Breast epithelium (tissue), 4 donors: ENCODE data around the gene GPR31. TPM values are rescaled to one million over a fixed set of nuclear protein-coding genes. Genes with fewer than 3 reads are reported as not detected.
"Not testable (repeated sequence)": the region's sequence is repeated elsewhere in the genome, so short reads cannot be mapped to it uniquely, and the experiment has no call there.

Experiments used
- DNase-seq, 2 donors: peaks; one replicate each; pipeline ENCODE4 v3.0.0-alpha.2; 2019; ENCODE audit warnings: low spot score in 2 of 2
- H3K27ac ChIP-seq, 2 donors: fragments of 200-600 bp; sonication (generic) in 1 of 2; one replicate each; pipeline ENCODE4 v1.5.1; 2016 to 2019; ENCODE audit warnings: mild to moderate bottlenecking in 1 of 2
- H3K27me3 ChIP-seq, 2 donors: fragments of 200-600 bp; sonication (generic) in 1 of 2; one replicate each; pipeline versions ENCODE4 v1.5.1 to v1.6.0; 2017 to 2019; ENCODE audit warnings: control low read depth in 1 of 2, mild to moderate bottlenecking in 1 of 2
- H3K36me3 ChIP-seq: fragments of 200-600 bp; one replicate; pipeline ENCODE4 v1.5.1; 2019
- H3K4me1 ChIP-seq, 2 donors: fragments of 200-600 bp; sonication (generic); one replicate each; pipeline ENCODE4 v1.5.1; 2016 to 2019; ENCODE audit warnings: control low read depth in 1 of 2
- H3K4me3 ChIP-seq, 3 donors: fragments of 200-600 bp; sonication (generic); 1 replicate in 2 of 3; 2 replicates in 1 of 3; pipeline ENCODE4 v1.5.1; 2016 to 2019; ENCODE audit warnings: mild to moderate bottlenecking in 3 of 3, moderate library complexity in 2 of 3
- H3K9me3 ChIP-seq, 2 donors: fragments of 200-600 bp; sonication (generic) in 1 of 2; one replicate each; pipeline ENCODE4 v1.5.1; 2016 to 2019; ENCODE audit warnings: control low read depth in 1 of 2
- POLR2A ChIP-seq: fragments of 450-650 bp; IDR thresholded peaks from one replicate; pipeline ENCODE4 v1.6.1; 2016; ENCODE audit warnings: antibody characterized with exemption, mild to moderate bottlenecking, moderate library complexity
- POLR2AphosphoS5 ChIP-seq, 3 donors: sonication (generic); formaldehyde crosslinking; IDR thresholded peaks; one replicate each; pipeline ENCODE4 v1.6.1; 2017; ENCODE audit warnings: antibody characterized with exemption in 3 of 3
- intact Hi-C: fragments of 100-400 bp; cut with DNase I; formaldehyde crosslinking; loops from one replicate; pipeline ENCODE4 v1.15.1; 2023; ENCODE audit warnings: low total_unique reads
- total RNA-seq, 3 donors: library from RNA; depleted of rRNA; stranded (reverse); fragments of >200 nt; gene quantifications; one replicate each; pipeline ENCODE4 v1.1.0, GENCODE V29; 2016
- TF ChIP-seq, protein P1 (sequence below), 3 donors: fragments of 450-650 bp; IDR thresholded peaks; one replicate each; pipeline ENCODE4 v1.5.1; 2016 to 2017; ENCODE audit warnings: antibody characterized with exemption in 3 of 3, mild to moderate bottlenecking in 3 of 3, moderate library complexity in 3 of 3

The GPR31 gene, protein sequence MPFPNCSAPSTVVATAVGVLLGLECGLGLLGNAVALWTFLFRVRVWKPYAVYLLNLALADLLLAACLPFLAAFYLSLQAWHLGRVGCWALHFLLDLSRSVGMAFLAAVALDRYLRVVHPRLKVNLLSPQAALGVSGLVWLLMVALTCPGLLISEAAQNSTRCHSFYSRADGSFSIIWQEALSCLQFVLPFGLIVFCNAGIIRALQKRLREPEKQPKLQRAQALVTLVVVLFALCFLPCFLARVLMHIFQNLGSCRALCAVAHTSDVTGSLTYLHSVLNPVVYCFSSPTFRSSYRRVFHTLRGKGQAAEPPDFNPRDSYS
- not detected for total RNA-seq

DNA sequence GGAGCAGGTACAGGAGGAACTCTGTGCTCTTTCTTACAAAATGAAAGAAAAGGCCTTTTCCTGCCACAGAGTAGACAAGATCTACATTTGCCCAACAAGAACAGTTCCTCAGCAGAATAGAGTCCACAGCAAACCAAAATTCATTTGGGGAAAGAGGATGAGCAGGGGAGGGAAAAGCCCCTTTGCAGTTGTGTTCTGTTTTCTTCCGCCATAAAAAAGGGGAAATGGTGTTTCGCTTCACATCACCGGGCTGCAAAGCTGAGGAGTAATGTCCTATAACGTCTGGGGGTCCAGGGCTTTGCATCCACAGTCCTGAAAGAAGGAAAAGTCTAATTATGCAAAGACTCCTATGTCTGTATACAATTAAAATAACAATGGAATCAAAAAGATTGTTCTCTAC is at the start of gene GPR31:
Gene GPR31, minus strand, starts transcription at position 118 of the 400 bp plus-strand sequence. CDS start 149 bp downstream, outside the sequence.
- no peak for DNase-seq
- H3K4me1 ChIP-seq, result no peaks in the 10 kb centered on the region
- no peaks in the 10 kb centered on the region for H3K9me3 ChIP-seq
- intact Hi-C loops, result no loop called here
- peak within 1 kb of the TSS in 2 of 3 donors; percentile 6 to 40 for H3K4me3 ChIP-seq
- no peaks in the 10 kb centered on the region for H3K36me3 ChIP-seq
- H3K27ac ChIP-seq, result no peak within 1 kb of the TSS
- TF ChIP-seq POLR2AphosphoS5 (IDR thresholded peaks at IDR 0.05) (no peak), POLR2A (no peak)
- TF ChIP-seq, protein P1, sequence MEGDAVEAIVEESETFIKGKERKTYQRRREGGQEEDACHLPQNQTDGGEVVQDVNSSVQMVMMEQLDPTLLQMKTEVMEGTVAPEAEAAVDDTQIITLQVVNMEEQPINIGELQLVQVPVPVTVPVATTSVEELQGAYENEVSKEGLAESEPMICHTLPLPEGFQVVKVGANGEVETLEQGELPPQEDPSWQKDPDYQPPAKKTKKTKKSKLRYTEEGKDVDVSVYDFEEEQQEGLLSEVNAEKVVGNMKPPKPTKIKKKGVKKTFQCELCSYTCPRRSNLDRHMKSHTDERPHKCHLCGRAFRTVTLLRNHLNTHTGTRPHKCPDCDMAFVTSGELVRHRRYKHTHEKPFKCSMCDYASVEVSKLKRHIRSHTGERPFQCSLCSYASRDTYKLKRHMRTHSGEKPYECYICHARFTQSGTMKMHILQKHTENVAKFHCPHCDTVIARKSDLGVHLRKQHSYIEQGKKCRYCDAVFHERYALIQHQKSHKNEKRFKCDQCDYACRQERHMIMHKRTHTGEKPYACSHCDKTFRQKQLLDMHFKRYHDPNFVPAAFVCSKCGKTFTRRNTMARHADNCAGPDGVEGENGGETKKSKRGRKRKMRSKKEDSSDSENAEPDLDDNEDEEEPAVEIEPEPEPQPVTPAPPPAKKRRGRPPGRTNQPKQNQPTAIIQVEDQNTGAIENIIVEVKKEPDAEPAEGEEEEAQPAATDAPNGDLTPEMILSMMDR (IDR thresholded peaks at IDR 0.05), result no peak
- H3K27me3 ChIP-seq, result no peaks in the 10 kb centered on the region

DNA sequence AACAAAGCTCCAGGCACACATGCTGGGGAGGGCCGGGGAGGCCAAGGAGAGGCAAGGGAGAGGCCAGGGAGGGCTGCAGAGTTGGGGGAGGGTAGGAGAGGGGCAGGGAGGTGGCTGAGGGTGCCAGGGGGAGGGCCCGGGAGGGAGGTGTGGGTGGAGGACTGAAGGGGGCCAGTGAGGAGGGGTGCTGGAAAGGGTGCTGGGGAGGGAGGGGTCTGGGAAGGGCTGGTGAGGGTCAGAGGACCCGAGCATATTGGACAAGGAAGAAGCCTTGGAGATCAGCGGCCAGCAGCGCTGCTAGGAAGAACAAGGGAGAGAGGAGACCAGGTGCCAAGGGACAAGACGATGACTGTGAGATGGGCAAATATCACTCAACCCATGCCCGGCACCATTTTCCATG is 49.7 kb upstream of the GPR31 start:
- TF ChIP-seq POLR2A, result no peak

DNA sequence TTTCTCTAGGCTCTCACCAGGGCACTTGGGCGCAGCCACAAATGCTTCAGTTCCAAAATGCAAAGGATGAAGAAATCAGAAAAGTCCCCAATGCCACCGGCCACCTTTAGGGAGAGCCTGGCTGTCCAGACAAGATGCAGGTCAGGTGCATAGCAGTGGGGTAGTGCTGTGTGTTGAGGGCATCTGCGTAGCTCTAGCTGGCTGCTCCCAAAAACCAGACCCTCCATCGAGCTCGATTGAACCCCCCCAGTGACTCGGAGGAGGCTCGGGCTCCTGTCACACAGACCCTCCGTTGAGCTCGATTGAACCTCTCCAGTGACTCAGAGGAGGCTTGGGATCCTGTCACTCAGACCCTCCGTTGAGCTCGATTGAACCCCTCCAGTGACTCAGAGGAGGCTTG is 47.5 kb upstream of the GPR31 start:
- H3K4me1 ChIP-seq, intact Hi-C loops: not testable (repeated sequence)

More for the DNA sequence above, 49.7 kb upstream of the GPR31 start:
- intact Hi-C loops, result no loop called here
- no peak for DNase-seq
- Histone ChIP-seq H3K4me1 (no peaks in the 10 kb centered on the region), H3K9me3 (no peaks in the 10 kb centered on the region), H3K27me3 (peaks cover 0 to 10% of the 10 kb centered on the region in 2 donors), H3K4me3 (no peak overlapping the region), H3K27ac (no peak overlapping the region), H3K36me3 (no peaks in the 10 kb centered on the region)

DNA sequence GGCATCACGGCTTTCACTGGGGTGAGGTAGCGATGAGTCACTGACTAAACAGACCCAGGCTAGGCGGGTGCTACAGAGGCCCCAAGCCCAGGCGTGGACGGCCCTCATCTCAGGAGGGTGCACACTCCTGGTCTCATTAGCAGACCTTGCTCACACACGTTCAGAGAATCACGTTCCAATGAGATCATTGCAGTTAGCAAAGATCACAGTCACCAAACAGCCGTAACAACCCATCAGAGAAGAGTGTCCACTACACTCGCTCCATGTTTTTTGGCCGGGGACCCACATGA is 46.2 kb upstream of the GPR31 start:
- H3K4me1 ChIP-seq, H3K36me3 ChIP-seq, intact Hi-C loops, H3K27me3 ChIP-seq, H3K4me3 ChIP-seq, DNase-seq, H3K9me3 ChIP-seq, H3K27ac ChIP-seq: not testable (repeated sequence)

More for the DNA sequence above, 47.5 kb upstream of the GPR31 start:
- DNase-seq, H3K9me3 ChIP-seq, H3K36me3 ChIP-seq, H3K27ac ChIP-seq, H3K4me3 ChIP-seq, H3K27me3 ChIP-seq: not testable (repeated sequence)

DNA sequence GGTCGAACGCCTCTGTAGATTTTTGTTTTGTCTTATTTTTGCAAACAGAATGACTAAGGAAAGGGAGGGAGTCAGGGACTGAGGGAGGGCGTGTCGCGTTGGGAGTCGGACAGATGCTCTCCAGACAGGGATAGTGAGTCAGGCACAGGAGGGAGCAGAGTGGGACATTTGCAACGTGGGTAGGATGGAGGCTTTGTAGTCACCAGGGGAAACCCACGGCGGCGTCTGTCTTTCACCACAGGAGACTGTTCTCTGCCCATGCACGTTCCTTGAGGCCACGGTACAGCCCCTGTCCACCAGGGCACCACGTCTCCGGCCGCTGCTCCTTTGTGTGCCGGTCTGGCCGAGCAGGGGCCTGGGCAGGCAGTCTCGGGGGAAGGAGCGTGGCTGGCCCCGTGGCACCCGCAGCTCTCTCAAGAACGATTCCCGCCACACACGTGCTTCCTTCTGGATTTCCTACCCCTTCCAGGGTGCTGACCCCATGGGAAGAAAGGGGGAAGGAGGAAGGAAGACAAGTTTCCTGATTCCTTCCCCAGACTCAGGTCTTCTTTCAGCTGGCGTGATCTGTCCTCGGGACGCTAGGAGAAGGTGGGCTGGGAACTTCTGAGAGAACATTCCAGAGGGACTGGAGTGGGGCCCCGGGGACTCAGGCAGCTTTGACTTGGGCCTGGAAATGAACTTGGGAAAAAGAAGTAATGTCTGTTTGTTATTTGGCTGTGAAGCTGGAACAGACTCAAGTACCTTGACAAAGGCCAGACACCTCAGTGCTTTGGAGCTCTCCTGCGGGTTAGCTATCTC is 45.7 kb upstream of the GPR31 start:
- H3K4me3 ChIP-seq, H3K27me3 ChIP-seq, H3K9me3 ChIP-seq, intact Hi-C loops, H3K27ac ChIP-seq, H3K4me1 ChIP-seq, H3K36me3 ChIP-seq, DNase-seq: not testable (repeated sequence)

DNA sequence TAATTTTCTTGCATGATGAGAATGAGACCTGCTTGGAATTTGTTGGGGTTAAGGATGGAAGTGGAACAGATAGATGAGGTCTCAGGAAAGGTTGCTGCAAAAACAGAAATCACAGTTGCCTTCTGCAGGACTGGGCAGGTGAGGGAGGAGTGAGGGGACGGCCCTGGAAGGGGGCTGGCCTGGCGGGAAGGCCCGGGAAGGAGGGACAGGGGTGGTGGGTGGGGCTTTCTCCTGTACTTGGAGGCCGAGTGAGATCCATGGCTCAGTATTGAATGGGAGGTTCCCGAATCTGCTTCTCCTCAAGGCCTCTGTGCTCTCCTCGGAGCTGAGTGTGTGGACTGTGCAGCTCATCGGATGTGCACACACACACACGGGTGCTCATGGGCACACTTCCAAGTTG is 44.8 kb upstream of the GPR31 start:
- H3K4me3 ChIP-seq, H3K27me3 ChIP-seq, intact Hi-C loops, H3K36me3 ChIP-seq, H3K27ac ChIP-seq, DNase-seq, H3K9me3 ChIP-seq, H3K4me1 ChIP-seq: not testable (repeated sequence)

DNA sequence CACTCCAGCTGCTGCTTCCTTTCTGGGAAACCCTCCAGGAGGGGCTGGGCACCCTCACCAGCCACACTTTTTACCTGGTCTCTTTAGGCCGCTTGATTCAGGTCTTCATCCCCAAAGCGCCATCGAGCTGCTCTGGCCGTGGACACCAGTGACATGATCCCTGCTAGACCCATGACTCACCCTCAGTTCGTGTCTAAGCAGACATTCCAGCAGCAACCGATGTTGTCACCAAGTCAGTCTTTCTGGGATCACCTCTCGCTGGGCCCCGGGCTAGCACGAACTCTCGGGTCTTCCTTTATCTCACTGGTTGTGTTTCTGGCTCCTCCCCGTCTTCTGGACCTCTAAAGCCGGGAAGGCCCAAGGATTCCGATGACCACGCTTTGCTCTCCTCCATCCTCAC is 43.0 kb upstream of the GPR31 start:
- no peak overlapping the region for H3K4me3 ChIP-seq
- no peaks in the 10 kb centered on the region for H3K36me3 ChIP-seq
- intact Hi-C loops, result no loop called here
- no peaks in the 10 kb centered on the region for H3K4me1 ChIP-seq
- no peaks in the 10 kb centered on the region for H3K27me3 ChIP-seq
- TF ChIP-seq, protein P1 (IDR thresholded peaks at IDR 0.05), result no peak
- TF ChIP-seq POLR2AphosphoS5 (IDR thresholded peaks at IDR 0.05) (no peak), POLR2A (no peak)
- DNase-seq, result no peak
- no peaks in the 10 kb centered on the region for H3K9me3 ChIP-seq
- no peak overlapping the region for H3K27ac ChIP-seq

DNA sequence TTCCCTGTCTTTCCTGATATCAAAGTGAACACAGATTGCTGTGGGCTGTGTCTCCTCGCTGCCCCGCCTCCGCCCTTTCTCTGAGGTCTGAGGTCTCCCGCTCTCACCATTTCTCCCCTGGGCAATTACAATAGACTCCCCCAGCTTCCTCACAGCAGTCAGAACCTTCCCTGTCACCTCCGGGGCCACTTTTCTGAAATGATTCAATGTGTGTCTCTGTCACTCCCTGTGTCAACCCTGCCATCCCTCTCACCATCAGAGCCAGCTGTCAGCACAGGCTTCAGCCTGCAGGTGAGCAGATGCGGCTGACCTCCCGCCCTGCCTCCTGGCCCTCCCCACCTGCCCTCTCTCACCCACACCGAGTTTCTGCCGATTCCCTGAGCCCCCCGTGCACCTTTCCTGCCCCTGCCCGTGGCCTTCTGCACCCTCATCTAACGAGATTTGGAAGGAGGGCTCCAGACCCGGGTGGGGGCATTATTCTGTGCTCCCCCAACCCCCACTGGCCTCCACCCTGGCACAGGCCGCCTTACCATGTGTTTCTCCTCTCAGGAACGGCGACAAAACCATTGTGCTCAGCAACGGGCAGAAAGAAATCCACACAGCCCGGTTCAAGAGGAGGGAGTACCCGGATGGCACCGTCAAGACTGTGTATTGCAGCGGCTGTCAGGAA is 38.3 kb upstream of the GPR31 start:
- H3K27me3 ChIP-seq, H3K27ac ChIP-seq, H3K4me3 ChIP-seq, H3K4me1 ChIP-seq, H3K9me3 ChIP-seq, DNase-seq, H3K36me3 ChIP-seq, intact Hi-C loops: not testable (repeated sequence)

DNA sequence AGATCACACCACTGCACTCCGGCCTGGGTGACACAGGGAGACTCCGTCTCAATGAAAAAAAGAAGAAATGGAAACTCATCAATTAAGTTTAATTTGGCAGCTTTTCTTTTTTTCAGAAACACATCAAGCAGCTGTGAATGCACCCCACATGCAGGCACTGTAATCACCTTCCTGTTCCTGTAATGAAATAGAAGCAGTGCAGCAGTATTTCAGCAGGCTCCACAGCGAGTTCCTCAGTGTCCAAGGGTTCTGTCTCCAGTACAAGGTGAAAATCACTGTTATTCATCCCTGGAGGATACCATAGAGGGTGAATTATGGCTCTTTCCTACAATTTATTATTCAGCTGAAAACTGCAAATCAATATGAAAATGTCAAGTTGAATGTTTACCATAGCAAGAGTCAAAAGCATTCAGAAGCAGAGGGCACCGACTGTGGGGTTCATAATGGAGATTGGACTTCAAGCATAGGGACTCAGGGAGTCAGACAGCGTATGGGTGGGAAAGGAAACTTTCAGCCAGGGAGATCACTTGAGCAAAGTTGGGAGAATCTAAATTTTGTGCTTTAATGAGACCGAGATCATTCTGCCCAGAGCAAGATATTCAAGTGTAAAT is 35.8 kb upstream of the GPR31 start:
- intact Hi-C loops, H3K27me3 ChIP-seq, H3K36me3 ChIP-seq, DNase-seq, H3K4me3 ChIP-seq, H3K27ac ChIP-seq, H3K9me3 ChIP-seq, H3K4me1 ChIP-seq: not testable (repeated sequence)

DNA sequence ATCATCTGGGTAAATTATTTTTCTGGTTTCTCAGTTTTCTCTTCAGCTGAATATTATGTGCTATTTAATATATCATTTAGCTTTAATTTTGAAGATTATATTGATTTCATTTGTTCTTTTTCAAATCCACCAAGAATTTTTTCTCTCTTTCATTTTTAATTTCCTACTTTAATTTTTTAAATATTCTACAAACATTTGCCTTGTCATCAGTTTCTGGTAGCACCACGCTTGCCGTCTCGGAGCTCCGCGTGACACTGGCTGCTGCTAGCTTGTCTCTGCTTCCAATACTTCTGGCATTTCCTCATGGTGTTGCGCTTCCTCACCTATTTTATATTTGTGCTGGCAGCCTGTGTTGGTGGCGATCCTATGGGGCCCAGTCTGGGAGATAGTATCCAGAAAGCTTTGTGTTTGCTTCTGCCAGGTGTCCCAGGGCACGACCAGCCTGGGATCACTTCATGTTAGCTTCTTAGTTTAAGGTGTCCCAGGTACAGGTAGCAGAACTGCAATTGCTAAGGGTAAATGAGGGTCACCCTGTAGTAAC is 33.3 kb upstream of the GPR31 start:
- H3K27ac ChIP-seq, intact Hi-C loops, H3K4me3 ChIP-seq, H3K27me3 ChIP-seq, H3K9me3 ChIP-seq, H3K4me1 ChIP-seq, DNase-seq, H3K36me3 ChIP-seq: not testable (repeated sequence)
